ENCODE measurements around the gene RPH3AL.
"Not testable (repeated sequence)": the region's sequence is repeated elsewhere in the genome, so short reads cannot be mapped to it uniquely, and the experiment has no call there.

The RPH3AL gene

DNA sequence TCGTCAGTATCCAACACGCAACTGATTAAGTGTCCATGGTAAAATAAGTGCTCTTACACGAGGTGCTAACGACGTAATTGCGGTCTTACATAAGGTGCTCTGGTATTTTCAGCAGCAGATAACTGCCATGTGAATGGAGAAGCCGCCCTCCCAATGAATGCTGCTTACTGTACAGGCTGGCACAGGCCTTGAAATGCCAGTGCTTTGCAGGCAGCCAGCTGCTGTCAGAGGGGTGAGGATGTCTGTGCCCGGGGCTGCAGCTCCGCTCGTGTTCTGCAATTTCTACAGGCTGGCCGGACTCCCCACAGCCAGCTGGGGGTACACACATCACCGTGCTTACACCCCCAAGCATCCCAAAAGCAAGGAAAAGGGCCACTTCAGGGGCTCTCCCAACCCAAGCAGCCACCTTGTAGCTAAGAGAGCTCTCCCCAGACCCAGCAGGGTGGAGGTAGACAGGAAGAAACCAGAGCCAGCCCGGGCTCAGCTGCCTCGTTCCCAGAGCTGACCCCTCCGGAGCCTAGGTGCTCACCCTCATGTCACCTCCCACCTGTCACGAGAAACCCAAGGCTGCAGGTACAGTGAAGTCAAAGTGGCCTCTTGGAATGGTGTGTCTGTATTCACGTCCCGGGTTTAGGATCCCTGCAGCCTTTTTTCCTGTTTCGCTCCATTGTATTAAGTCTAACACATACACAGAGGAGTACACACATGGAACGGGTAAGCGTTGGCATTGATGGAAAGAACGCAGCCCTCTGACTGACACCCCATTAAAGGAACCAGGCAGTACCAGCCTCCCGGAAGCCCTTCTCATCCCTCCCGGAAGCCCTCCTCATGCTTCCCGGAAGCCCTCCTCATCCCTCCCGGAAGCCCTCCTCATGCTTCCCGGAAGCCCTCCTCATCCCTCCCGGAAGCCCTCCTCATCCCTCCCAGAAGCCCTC is 27.2 kb upstream of the RPH3AL start:
- no peak for DNase-seq (ENCODE audit: low read depth in 2 of 3, low spot score in 1 of 3)

DNA sequence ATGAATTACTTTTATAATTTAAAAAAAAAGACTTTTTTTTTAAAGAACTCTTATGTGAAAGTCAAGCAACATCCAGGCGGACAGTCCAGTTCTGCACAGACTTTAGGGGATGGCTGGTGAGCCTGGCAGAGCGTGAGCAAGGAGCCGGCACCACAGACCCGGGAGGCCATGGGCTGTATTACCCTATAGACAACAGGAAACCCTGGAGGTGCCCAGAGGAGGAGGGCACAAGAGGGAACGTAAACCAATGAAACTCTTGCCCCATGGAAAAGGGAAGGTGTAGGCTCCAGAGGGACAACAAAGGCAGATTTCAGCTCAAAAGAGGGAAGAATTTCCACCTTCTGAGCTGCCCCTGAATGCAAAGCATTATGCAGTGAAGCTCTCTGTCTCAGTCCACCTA is 25.5 kb upstream of the RPH3AL start:
- DNase-seq (ENCODE audit: low read depth in 2 of 3, low spot score in 1 of 3) = no peak

DNA sequence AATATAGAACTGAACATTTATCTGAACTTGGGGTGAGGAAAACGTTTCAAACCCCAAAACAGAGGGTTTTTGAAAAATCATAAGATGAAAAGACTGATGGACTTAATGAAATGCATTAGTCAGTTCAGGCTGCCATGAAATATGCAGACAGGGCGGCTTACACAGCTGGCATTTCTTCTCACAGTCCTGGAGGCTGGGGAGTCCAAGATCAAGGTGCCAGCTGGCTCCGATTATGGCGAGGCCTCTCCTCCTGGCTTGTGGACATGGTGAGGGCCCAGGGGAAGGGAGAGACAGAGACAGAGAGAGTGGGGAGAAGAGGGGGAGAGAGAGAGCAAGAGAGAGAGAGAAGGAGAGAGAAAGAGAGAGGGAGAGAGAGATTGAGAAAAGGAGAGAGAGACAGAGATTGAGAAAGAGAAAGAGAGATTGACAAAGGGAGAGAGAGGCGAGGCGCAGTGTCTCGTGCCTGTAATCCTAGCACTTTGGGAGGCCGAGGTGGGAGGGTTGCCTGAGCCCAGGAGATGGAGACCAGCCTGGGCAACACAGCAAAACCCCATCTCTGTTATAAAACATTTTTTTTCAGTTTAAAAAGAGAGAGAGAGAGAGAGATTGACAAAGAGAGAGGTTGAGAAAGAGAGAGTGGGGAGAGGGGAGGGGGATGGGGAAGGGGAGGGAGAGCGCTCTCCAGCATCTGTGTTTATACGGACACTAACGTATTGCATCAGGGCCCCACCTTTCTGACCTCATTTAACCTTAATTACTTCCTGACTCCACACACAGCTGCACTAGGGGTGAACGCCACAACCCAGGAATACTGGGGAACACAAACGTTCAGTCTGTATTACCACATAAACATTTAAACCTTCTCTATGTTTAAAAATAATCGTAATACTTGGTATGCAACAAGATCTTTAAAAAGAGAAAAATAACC is 24.6 kb upstream of the RPH3AL start:
- DNase-seq (ENCODE audit: low read depth in 2 of 3, low spot score in 1 of 3) = no peak

DNA sequence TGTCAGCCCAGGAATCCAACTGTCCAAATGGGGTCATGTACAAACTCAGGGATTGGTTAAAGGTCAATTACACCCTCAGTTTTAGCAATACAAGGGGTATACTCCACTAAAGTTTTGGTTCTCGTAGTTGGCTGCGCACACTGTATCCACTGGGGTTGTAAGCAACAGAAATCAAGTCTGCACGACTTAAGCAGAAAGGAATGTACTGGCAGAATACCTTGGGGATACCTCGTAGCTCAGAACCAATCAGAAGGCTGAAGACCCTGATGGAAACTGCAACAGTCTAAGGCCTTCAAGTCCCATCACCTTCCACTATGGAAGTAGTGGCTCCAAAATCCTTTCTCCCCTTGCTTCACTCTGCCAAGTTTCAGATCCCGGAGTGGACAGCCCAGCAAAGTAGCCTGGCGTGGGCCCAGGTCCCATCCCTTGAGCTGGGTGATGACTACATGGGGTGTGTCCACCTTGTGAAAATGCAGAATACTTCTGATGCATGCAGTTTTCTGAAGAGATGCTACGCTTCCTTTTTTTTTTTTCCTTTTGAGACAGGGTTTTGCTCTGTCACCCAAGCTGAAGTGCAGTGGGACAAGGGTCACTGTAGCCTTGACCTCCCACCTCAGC is 21.1 kb upstream of the RPH3AL start:
- DNase-seq (ENCODE audit: low read depth in 2 of 3, low spot score in 1 of 3) = no peak

DNA sequence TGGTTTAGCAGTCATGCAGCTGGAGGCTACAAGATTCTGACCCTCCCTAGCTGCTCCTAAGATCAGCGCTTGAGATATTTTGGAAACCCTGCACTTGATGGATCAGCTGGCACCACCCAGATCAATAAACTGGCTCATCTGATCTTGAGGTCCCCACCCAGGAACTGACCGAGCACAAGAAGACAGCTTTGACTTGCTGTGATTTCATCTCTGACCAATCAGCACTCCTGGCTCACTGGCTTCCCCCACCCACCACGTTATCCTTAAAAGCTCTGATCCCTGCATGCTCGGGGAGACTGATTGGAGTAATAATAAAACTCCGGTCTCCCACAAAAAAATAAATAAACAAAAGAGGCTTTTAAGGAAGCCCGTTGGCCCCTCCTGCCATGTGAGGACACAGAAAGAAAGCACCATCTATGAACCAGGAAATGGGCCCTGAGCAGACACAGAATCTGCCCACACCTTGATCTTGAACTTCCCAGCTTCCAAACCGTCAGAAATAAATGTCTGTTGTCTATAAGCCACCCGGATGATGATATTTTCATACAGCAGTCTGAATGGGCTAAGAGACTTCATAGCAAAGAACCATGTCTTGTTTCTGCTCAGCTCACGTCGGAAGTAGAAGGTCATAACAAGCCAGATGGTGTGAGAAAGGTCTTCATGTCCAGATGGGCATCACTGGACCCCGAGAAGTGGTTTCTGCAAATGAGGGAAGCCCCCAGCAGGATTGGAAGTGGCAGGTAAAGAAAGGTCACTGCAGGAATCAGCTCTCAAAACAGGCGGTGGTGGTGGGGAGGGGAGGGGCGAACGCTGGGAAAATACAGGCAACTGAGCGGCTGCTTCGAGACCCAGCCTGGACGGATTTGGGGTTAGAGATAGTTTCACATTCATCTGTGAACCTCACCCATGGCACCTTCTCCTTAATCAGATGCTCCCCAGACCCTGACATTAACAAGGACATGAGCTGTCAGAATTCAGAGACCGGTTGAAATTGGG is 19.8 kb upstream of the RPH3AL start:
- no peak for DNase-seq (ENCODE audit: low read depth in 2 of 3, low spot score in 1 of 3)

DNA sequence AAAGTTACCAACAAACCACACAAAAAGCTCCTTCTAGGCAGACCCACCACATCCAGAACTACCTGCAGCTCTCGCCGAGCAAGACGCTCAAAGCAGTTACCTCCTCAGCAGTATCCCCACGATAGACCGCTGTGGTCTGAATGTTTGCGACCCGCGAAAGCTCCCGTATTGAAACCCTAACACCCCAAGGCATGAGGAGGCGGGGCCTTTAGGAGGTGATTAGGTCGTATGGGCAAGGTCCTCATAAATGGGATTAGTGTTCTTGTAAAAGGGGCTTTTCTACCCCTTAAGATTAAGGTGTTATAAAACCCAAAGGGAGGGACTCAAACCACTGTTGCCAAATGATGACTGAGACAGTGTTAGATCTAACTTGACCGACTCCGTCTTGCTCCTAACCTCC is 19.0 kb upstream of the RPH3AL start:
- DNase-seq (ENCODE audit: low read depth in 2 of 3, low spot score in 1 of 3) = no peak

DNA sequence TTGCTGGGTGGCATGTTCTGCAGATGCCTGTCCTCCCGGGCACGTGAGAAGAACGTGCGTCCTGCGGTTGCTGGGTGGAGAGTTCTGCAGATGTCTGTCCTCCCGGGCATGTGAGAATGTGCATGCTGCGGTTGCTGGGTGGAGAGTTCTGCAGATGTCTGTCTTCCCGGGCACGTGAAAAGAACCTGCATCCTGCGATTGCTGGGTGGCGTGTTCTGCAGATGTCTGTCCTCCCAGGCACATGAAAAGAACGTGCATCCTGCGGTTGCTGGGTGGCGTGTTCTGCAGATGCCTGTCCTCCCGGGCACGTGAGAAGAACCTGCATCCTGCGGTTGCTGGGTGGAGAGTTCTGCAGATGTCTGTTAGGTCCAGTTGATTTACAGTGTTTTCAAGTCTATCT is 15.0 kb upstream of the RPH3AL start:
- DNase-seq (ENCODE audit: low read depth in 2 of 3, low spot score in 1 of 3) = not testable (repeated sequence)

DNA sequence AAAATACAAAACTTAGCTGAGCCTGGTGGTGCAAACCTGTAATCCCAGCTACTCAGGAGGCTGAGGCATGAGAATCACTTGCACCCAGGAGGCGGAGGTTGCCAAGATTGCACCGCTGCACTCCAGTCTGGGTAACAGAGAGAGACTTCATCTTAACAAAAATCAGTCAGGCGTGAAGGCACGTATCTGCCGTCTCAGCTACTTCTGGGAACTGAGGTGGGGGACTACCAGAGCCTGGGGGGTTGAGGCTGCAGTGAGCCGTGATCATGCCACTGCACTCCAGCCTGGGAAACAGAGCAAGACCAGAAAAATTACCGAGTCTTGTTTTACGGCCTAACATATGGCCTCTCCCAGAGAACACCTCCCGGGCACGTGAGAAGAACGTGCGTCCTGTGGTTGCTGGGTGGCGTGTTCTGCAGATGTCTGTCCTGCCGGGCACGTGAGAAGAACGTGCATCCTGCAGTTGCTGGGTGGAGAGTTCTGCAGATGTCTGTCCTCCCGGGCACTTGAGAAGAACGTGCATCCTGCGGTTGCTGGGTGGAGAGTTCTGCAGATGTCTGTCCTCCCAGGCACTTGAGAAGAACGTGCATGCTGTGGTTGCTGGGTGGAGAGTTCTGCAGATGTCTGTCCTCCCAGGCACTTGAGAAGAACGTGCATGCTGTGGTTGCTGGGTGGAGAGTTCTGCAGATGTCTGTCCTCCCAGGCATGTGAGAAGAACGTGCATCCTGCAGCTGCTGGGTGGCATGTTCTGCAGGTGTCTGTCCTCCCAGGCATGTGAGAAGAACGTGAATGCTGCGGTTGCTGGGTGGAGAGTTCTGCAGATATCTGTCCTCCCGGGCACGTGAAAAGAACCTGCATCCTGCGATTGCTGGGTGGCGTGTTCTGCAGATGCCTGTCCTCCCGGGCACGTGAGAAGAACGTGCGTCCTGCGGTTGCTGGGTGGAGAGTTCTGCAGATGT is 14.3 kb upstream of the RPH3AL start:
- not testable (repeated sequence) for DNase-seq (ENCODE audit: low read depth in 2 of 3, low spot score in 1 of 3)

DNA sequence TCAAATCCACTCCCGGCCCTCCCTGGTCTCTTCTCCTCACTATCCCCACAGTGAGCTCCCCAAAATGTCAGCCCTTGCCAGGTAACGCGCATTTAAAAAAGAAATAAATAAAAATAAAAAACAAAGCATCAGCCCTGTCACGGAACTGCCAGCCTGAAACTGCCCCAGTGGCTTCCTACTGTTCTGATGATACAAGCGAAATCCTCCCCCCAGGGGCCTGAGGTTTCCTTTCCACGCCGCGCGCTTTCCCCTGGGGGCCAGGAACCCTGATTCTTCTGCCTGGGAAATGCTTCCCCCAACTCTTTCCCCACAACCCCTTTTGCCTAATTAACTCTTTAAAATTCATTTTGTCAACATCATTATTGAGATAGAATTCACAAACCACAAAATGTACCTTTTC is 12.2 kb upstream of the RPH3AL start:
- no peak for DNase-seq (ENCODE audit: low read depth in 2 of 3, low spot score in 1 of 3)

DNA sequence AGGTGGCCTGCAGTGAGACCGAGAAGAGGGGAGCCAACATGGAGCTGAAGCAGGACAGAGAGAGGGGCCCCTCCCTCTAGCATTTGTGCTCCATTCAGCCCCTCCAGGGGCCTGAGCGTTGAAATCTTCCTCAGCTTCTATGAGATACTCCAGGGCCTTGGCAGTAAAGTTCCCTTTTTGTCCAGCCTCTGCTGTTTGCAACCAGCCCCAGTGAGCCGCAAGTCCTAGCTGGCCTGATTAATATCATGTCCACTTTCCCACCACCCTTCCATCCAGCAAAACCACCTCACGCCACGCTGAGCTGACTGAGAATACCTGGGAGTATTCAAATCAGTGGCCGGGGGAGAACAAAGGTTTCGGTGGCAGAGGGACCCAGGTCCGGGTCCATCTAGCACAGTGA is 11.7 kb upstream of the RPH3AL start:
- no peak for DNase-seq (ENCODE audit: low read depth in 2 of 3, low spot score in 1 of 3)

DNA sequence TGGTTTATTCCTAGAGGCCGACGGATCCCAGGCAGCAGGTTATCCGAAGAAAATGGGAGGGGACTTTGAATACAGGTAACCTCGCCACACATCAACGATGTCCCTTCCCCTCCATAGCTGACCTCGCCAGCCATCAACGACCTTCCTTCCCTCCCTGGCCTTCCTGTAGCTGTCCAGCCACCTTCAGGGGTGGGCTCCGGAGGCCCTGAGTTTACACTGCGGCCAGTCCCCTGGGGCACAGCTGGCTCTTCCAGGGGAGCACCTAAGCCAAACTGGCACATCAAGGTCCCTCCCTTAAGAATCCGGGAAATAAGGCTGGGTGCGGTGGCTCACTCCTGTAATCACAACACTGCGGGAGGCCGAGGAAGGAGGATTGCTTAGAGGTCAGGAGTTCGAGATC is 10.1 kb upstream of the RPH3AL start:
- DNase-seq (ENCODE audit: low read depth in 2 of 3, low spot score in 1 of 3) = no peak

DNA sequence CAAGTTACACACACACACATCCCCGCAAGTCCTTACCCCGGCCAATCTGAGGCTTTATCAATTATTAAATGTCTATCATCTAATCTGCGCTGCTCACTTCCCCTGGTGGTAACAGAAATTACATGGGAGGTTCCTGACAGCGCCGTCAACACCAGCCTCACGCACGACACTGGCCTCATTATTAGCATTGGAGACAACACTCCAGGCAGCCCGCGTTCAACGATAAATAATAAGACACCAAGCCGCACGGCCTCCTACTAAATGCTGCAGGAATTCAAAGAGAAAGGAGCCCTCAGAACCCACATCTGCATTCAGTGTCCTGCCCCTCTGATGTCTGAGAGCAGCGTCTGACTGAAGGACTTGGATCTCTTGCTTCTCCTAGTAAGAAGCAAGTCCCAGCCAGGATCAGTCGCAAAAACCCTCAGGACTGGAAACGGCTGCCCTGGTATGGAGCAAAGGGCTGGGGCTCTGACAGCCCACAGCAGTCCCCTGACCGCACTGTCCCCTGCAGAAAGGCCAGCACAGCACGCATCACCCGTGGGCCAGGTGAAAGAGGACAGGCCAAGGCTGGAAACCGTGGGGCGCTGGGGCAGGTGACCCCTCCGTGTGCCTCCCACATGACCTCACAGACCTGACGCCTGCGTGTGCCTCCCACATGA is 7.6 kb upstream of the RPH3AL start:
- no peak for DNase-seq (ENCODE audit: low read depth in 2 of 3, low spot score in 1 of 3)

DNA sequence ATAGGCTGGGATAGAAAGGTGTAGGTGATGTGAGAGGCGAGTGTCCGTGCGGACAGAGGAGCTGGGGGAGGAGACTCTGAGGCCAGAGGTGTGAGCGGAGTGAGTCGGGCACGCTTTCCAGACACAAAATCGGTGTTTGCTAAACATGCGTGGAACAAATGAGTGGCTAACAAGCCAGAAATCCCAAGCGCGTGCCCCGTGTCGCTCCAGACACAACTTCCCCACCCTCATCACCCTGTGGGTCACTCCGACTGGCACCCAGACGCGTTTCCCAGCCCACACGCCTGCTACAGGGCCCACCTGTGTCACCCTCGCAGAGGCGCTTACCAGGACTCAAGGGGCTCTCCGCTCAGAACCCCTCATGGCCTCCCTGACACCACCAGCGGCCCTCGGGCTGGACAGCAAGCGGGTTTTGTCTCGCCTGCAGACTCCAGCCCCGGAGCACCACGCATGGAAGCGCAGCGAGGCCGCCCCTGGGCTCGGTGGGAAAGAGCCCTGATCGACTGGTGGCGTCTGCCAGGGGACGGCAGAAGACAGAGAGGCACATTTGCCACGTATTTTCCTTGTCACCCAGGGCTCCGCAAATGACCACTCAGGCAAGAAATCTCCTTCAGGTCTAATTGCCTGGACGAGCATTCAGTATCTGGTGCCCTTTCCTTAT is 6.0 kb upstream of the RPH3AL start:
- DNase-seq (ENCODE audit: low read depth in 2 of 3, low spot score in 1 of 3) = no peak

DNA sequence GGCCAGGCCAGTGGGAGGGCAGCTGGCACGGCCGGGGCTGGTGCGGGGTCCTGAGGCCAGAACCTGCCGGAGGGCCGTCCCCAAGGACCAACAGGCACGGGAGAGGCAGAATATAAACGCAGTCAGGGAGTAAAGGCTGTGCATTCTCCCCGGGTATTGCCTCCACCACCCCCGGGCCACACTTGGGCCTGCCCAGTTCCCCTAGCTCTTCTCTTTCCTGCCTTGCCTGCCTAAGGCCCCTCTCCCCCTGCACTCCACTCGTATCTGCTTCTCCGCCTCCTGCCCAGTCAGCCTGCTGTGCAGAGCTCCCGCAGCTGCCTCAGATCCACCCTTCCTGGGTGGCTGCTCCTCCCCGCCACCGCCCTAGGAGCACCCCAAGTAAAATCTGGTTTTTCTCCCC is 5.0 kb upstream of the RPH3AL start:
- DNase-seq (ENCODE audit: low read depth in 2 of 3, low spot score in 1 of 3) = no peak

DNA sequence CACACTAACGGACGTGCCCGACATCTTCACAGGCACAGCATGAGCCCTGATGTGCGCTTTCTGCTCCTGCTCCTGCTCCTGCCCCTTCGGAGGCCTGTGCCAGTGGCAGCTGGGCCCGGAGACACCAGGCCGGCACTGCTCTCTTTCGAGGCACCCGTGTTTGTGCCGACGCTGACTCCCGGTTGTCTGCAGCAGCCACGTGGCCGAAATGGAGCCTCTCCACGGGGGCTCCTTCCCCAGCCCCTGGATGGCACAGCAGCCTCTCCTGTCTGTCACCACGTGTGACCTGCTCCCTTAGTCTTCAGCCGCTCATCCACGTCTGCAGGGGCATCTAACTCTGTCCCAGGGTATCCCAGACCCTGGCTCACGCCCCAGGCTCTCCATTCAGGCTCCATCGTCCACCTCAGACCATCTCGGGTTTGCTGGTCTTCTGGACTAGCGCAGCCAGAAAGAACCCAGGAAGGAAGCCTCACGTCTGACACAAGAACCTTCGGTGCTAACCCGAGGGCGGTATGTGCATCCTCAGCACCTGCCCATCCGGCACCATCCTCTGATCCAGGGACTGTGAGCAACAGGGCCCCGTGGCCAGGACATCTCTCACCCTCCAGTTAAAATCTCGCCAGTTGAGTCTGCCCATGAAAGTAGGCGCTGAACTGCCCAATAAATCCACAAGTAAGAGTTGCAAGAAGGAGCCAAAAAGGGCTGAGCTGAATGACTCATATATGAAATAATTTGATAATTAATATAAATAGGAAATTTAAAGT is 4.2 kb upstream of the RPH3AL start:
- no peak for DNase-seq (ENCODE audit: low read depth in 2 of 3, low spot score in 1 of 3)

DNA sequence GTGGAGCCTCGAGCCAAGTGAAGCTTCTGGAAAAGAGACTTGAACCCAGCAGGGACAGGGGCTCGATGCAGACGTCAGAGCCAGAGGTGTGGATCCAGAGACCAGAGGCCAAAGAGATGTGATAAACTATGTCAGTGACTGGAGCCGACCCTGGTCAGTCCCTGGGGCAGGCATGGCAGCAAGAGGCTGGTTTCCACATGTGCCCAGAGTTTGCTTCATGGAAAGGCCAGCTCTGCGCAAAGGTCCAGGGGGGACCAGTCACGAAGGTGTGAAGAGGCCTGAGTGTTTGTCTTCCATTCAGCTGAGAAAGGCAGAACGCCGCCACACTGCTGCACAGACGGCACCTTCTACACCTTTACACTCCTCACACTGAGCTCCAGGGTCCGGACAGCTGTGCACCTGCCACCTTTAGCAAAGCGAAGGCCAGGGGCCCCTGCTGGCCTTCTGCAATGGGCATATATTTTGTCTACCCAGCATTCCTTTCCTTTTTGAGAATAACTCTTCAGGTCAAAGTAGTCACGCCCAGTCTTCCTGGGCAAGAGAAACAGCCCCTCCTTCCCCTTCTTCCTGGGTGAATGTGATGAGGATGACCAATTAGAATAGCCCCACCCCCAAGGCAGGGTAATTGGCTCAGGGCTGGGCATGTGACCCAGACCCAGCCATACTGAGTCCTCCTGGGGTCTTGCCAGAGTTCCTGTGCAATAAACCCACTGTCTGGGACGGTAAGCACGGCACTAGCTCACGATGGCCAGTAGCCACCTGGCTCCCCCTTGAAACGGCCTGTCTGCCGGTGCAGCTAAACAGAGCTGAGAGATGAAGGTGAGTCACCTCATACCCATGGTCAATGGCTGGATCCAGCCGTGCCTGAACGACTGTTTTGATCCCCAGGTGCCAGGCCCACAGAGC is 2.3 kb upstream of the RPH3AL start:
- DNase-seq (ENCODE audit: low read depth in 2 of 3, low spot score in 1 of 3) = no peak

Measured in stimulated activated CD4-positive, alpha-beta T cell treated with anti-CD3 and anti-CD28 coated beads, Interleukin-12 subunit alpha, Interleukin-12 subunit beta, amount 100 ng/mL, for 48 hours (primary cell).